ENCODE data around the gene DPY19L2. TPM values are rescaled to one million over a fixed set of nuclear protein-coding genes. Genes with fewer than 3 reads are reported as not detected.
"Not testable (repeated sequence)": the region's sequence is repeated elsewhere in the genome, so short reads cannot be mapped to it uniquely, and the experiment has no call there.

DPY19L2 gene
- polyA plus RNA-seq, 1 experiment = 7.8 TPM

- POLR2A ChIA-PET; DNase-seq (ENCODE audit: low read depth, low spot score); CTCF ChIA-PET; H3K4me3 ChIP-seq (ENCODE audit: low read depth, low read length); H3K27ac ChIP-seq (ENCODE audit: low read depth, low read length); H3K27me3 ChIP-seq (ENCODE audit: control insufficient read depth, insufficient read depth, low read length); H3K9me3 ChIP-seq (ENCODE audit: control insufficient read depth, insufficient read depth, low read length): not testable (repeated sequence)
Measured at GRCh38 chr12:63604985-63605384, 63.3 kb downstream of the DPY19L2 start.

- H3K27ac ChIP-seq (ENCODE audit: low read depth, low read length); POLR2A ChIA-PET; DNase-seq (ENCODE audit: low read depth, low spot score); H3K27me3 ChIP-seq (ENCODE audit: control insufficient read depth, insufficient read depth, low read length); H3K9me3 ChIP-seq (ENCODE audit: control insufficient read depth, insufficient read depth, low read length); CTCF ChIA-PET; H3K4me3 ChIP-seq (ENCODE audit: low read depth, low read length): not testable (repeated sequence)
Measured at GRCh38 chr12:63594828-63595227, 73.5 kb downstream of the DPY19L2 start.

GRCh38 chr12:63584426-63584825 is 83.9 kb downstream of the DPY19L2 start:
- H3K4me3 ChIP-seq (ENCODE audit: low read depth, low read length); CTCF ChIA-PET; H3K27ac ChIP-seq (ENCODE audit: low read depth, low read length); H3K27me3 ChIP-seq (ENCODE audit: control insufficient read depth, insufficient read depth, low read length); H3K9me3 ChIP-seq (ENCODE audit: control insufficient read depth, insufficient read depth, low read length); POLR2A ChIA-PET: not testable (repeated sequence)
- peak; percentile 4 for DNase-seq (ENCODE audit: low read depth, low spot score)

GRCh38 chr12:63583289-63583688 is 85.0 kb downstream of the DPY19L2 start:
- H3K27me3 ChIP-seq (ENCODE audit: control insufficient read depth, insufficient read depth, low read length); H3K9me3 ChIP-seq (ENCODE audit: control insufficient read depth, insufficient read depth, low read length); CTCF ChIA-PET; H3K27ac ChIP-seq (ENCODE audit: low read depth, low read length); POLR2A ChIA-PET; H3K4me3 ChIP-seq (ENCODE audit: low read depth, low read length); DNase-seq (ENCODE audit: low read depth, low spot score): not testable (repeated sequence)

- H3K27me3 ChIP-seq (ENCODE audit: control insufficient read depth, insufficient read depth, low read length); H3K9me3 ChIP-seq (ENCODE audit: control insufficient read depth, insufficient read depth, low read length); H3K4me3 ChIP-seq (ENCODE audit: low read depth, low read length); POLR2A ChIA-PET; DNase-seq (ENCODE audit: low read depth, low spot score); CTCF ChIA-PET; H3K27ac ChIP-seq (ENCODE audit: low read depth, low read length): not testable (repeated sequence)
Measured at GRCh38 chr12:63577631-63578030, 90.7 kb downstream of the DPY19L2 start.

GRCh38 chr12:63572038-63572437 is 96.3 kb downstream of the DPY19L2 start:
- CTCF ChIA-PET; H3K27me3 ChIP-seq (ENCODE audit: control insufficient read depth, insufficient read depth, low read length): not testable (repeated sequence)

GRCh38 chr12:63558445-63558844 is 109.8 kb downstream of the DPY19L2 start:
- DNase-seq (ENCODE audit: low read depth, low spot score); POLR2A ChIA-PET; H3K27ac ChIP-seq (ENCODE audit: low read depth, low read length); H3K27me3 ChIP-seq (ENCODE audit: control insufficient read depth, insufficient read depth, low read length); H3K9me3 ChIP-seq (ENCODE audit: control insufficient read depth, insufficient read depth, low read length); CTCF ChIA-PET; H3K4me3 ChIP-seq (ENCODE audit: low read depth, low read length): not testable (repeated sequence)

More at GRCh38 chr12:63572038-63572437, 96.3 kb downstream of the DPY19L2 start:
- POLR2A ChIA-PET; H3K27ac ChIP-seq (ENCODE audit: low read depth, low read length); DNase-seq (ENCODE audit: low read depth, low spot score); H3K9me3 ChIP-seq (ENCODE audit: control insufficient read depth, insufficient read depth, low read length); H3K4me3 ChIP-seq (ENCODE audit: low read depth, low read length): not testable (repeated sequence)

GRCh38 chr12:63551397-63551796 is 116.9 kb downstream of the DPY19L2 start:
- CTCF ChIA-PET = not testable (repeated sequence)

GRCh38 chr12:63549034-63549433 is 119.3 kb downstream of the DPY19L2 start:
- H3K4me3 ChIP-seq (ENCODE audit: low read depth, low read length); H3K27me3 ChIP-seq (ENCODE audit: control insufficient read depth, insufficient read depth, low read length); CTCF ChIA-PET; H3K27ac ChIP-seq (ENCODE audit: low read depth, low read length); DNase-seq (ENCODE audit: low read depth, low spot score); H3K9me3 ChIP-seq (ENCODE audit: control insufficient read depth, insufficient read depth, low read length); POLR2A ChIA-PET: not testable (repeated sequence)

More at GRCh38 chr12:63551397-63551796, 116.9 kb downstream of the DPY19L2 start:
- H3K4me3 ChIP-seq (ENCODE audit: low read depth, low read length); H3K9me3 ChIP-seq (ENCODE audit: control insufficient read depth, insufficient read depth, low read length); DNase-seq (ENCODE audit: low read depth, low spot score); POLR2A ChIA-PET; H3K27me3 ChIP-seq (ENCODE audit: control insufficient read depth, insufficient read depth, low read length); H3K27ac ChIP-seq (ENCODE audit: low read depth, low read length): not testable (repeated sequence)

- DNase-seq (ENCODE audit: low read depth, low spot score); H3K27me3 ChIP-seq (ENCODE audit: control insufficient read depth, insufficient read depth, low read length); H3K4me3 ChIP-seq (ENCODE audit: low read depth, low read length); POLR2A ChIA-PET; H3K9me3 ChIP-seq (ENCODE audit: control insufficient read depth, insufficient read depth, low read length); H3K27ac ChIP-seq (ENCODE audit: low read depth, low read length); CTCF ChIA-PET: not testable (repeated sequence)
Measured at GRCh38 chr12:63545298-63545916, 122.9 kb downstream of the DPY19L2 start.

GRCh38 chr12:63538656-63539055 is 129.6 kb downstream of the DPY19L2 start:
- H3K27me3 ChIP-seq (ENCODE audit: control insufficient read depth, insufficient read depth, low read length); H3K9me3 ChIP-seq (ENCODE audit: control insufficient read depth, insufficient read depth, low read length); H3K27ac ChIP-seq (ENCODE audit: low read depth, low read length); POLR2A ChIA-PET; H3K4me3 ChIP-seq (ENCODE audit: low read depth, low read length); DNase-seq (ENCODE audit: low read depth, low spot score); CTCF ChIA-PET: not testable (repeated sequence)

- H3K9me3 ChIP-seq (ENCODE audit: control insufficient read depth, insufficient read depth, low read length); H3K27me3 ChIP-seq (ENCODE audit: control insufficient read depth, insufficient read depth, low read length); DNase-seq (ENCODE audit: low read depth, low spot score); POLR2A ChIA-PET; H3K4me3 ChIP-seq (ENCODE audit: low read depth, low read length); CTCF ChIA-PET; H3K27ac ChIP-seq (ENCODE audit: low read depth, low read length): not testable (repeated sequence)
Measured at GRCh38 chr12:63537838-63538237, 130.5 kb downstream of the DPY19L2 start.

GRCh38 chr12:63529641-63530040 is 138.7 kb downstream of the DPY19L2 start:
- H3K27ac ChIP-seq (ENCODE audit: low read depth, low read length); H3K9me3 ChIP-seq (ENCODE audit: control insufficient read depth, insufficient read depth, low read length); CTCF ChIA-PET; H3K27me3 ChIP-seq (ENCODE audit: control insufficient read depth, insufficient read depth, low read length); POLR2A ChIA-PET; H3K4me3 ChIP-seq (ENCODE audit: low read depth, low read length); DNase-seq (ENCODE audit: low read depth, low spot score): not testable (repeated sequence)
